Measurements from ENCODE around the gene CASKIN2. TPM values are rescaled to one million over a fixed set of nuclear protein-coding genes. Genes with fewer than 3 reads are reported as not detected.
A peak's percentile ranks its signal among the peaks of the same experiment; 100 is the strongest.

CASKIN2 gene
- total RNA-seq, 1 experiment from 2014 or later, result 40.0 TPM

DNA sequence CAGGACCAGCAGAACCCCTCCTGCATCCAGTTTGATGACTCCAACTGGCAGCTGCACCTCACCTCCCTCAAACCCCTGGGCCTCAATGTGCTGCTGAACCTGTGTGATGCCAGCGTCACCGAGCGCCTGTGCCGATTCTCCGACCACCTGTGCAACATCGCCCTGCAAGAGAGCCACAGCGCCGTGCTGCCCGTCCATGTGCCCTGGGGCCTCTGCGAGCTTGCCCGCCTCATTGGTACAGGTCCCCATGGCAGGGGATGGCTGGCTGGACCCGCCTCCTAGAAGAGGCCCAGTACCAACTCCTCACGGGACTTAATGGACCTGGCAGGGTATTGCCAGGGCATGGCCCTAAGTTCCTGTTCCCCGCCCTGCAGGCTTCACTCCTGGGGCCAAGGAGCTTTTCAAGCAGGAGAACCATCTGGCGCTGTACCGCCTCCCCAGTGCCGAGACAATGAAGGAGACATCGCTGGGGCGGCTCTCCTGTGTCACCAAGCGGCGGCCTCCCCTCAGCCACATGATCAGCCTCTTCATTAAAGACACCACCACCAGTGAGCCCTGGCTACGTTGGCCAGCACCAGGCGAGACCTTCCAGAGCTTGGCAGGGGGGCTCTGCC lies 22.7 kb downstream of the CASKIN2 start:
- intact Hi-C loops (cut with micrococcal nuclease; ENCODE audit: unreplicated experiment), result no loop called here
- ATAC-seq (no peak), DNase-seq (ENCODE audit: low read depth, low spot score) (no peak)
- TF ChIP-seq, protein P1, sequence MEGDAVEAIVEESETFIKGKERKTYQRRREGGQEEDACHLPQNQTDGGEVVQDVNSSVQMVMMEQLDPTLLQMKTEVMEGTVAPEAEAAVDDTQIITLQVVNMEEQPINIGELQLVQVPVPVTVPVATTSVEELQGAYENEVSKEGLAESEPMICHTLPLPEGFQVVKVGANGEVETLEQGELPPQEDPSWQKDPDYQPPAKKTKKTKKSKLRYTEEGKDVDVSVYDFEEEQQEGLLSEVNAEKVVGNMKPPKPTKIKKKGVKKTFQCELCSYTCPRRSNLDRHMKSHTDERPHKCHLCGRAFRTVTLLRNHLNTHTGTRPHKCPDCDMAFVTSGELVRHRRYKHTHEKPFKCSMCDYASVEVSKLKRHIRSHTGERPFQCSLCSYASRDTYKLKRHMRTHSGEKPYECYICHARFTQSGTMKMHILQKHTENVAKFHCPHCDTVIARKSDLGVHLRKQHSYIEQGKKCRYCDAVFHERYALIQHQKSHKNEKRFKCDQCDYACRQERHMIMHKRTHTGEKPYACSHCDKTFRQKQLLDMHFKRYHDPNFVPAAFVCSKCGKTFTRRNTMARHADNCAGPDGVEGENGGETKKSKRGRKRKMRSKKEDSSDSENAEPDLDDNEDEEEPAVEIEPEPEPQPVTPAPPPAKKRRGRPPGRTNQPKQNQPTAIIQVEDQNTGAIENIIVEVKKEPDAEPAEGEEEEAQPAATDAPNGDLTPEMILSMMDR (IDR thresholded peaks at IDR 0.05), result no peak
- TF ChIP-seq, protein P2, sequence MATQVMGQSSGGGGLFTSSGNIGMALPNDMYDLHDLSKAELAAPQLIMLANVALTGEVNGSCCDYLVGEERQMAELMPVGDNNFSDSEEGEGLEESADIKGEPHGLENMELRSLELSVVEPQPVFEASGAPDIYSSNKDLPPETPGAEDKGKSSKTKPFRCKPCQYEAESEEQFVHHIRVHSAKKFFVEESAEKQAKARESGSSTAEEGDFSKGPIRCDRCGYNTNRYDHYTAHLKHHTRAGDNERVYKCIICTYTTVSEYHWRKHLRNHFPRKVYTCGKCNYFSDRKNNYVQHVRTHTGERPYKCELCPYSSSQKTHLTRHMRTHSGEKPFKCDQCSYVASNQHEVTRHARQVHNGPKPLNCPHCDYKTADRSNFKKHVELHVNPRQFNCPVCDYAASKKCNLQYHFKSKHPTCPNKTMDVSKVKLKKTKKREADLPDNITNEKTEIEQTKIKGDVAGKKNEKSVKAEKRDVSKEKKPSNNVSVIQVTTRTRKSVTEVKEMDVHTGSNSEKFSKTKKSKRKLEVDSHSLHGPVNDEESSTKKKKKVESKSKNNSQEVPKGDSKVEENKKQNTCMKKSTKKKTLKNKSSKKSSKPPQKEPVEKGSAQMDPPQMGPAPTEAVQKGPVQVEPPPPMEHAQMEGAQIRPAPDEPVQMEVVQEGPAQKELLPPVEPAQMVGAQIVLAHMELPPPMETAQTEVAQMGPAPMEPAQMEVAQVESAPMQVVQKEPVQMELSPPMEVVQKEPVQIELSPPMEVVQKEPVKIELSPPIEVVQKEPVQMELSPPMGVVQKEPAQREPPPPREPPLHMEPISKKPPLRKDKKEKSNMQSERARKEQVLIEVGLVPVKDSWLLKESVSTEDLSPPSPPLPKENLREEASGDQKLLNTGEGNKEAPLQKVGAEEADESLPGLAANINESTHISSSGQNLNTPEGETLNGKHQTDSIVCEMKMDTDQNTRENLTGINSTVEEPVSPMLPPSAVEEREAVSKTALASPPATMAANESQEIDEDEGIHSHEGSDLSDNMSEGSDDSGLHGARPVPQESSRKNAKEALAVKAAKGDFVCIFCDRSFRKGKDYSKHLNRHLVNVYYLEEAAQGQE (IDR thresholded peaks at IDR 0.05; ENCODE audit: insufficient read depth in 1 of 2, low read depth in 2 of 2, low read length in 1 of 2), result no peak
- no peak for TF ChIP-seq TCF7L2 (IDR thresholded peaks at IDR 0.05; ENCODE audit: low read depth, low read length)
- no peak for TF ChIP-seq POLR2AphosphoS5 (IDR thresholded peaks at IDR 0.05; ENCODE audit: low read depth, low read length)
- no peak for TF ChIP-seq SIN3A (IDR thresholded peaks at IDR 0.05; ENCODE audit: borderline replicate concordance, insufficient read depth, low read depth, low read length)
- no peaks in the 10 kb centered on the region for H3K27me3 ChIP-seq (ENCODE audit: control insufficient read depth, insufficient read depth, low read length)
- no peak overlapping the region for H3K4me3 ChIP-seq (ENCODE audit: low read depth in 2 of 2, low read length in 2 of 2)
- no peaks in the 10 kb centered on the region for H3K9me3 ChIP-seq (ENCODE audit: control insufficient read depth, insufficient read depth, low read depth, low read length)
- H3K4me1 ChIP-seq (ENCODE audit: control insufficient read depth, insufficient read depth, low read length), result no peaks in the 10 kb centered on the region
- no peak overlapping the region for H3K27ac ChIP-seq (ENCODE audit: low read length)
- CTCF ChIA-PET, result no interaction called here
- no peaks in the 10 kb centered on the region for H3K36me3 ChIP-seq (ENCODE audit: control insufficient read depth, insufficient read depth, low read length)
- POLR2A ChIA-PET, result no interaction called here
- BruUV-seq (replicated peaks), result TSS peak; percentile 37
- in situ Hi-C loops (cut with HindIII; ENCODE audit: low pct_unique_long_range_greater_than_20kb, low sequenced_read_pairs), result no loop called here

DNA sequence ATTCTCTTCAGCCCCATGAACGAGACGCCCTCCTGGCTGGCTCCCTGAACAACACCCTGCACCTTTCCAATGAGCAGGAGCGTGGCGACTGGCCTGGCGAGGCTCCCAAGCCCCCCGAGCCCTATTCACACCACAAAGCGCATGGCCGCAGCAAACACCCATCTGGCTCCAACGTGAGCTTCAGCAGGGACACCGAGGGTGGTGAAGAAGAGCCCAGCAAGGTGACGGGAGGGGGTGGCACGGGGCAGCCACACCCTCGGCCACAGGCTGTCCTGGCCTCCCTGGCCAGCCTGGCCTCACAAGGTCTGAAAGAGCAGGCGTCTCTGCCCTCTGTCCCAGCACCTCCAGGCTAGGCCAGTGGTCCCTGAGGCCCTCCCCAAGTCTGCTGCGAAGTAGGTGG lies 23.7 kb downstream of the CASKIN2 start:
- CTCF ChIA-PET, result no interaction called here
- POLR2A ChIA-PET, result no interaction called here
- Histone ChIP-seq H3K27me3 (ENCODE audit: control insufficient read depth, insufficient read depth, low read length) (no peaks in the 10 kb centered on the region), H3K27ac (ENCODE audit: low read length) (no peak overlapping the region), H3K36me3 (ENCODE audit: control insufficient read depth, insufficient read depth, low read length) (no peaks in the 10 kb centered on the region), H3K4me3 (ENCODE audit: low read depth in 2 of 2, low read length in 2 of 2) (no peak overlapping the region), H3K4me1 (ENCODE audit: control insufficient read depth, insufficient read depth, low read length) (no peaks in the 10 kb centered on the region), H3K9me3 (ENCODE audit: control insufficient read depth, insufficient read depth, low read depth, low read length) (no peaks in the 10 kb centered on the region)
- DNase-seq (ENCODE audit: low read depth, low spot score), result no peak
- intact Hi-C loops (cut with micrococcal nuclease; ENCODE audit: unreplicated experiment), result no loop called here
- no peak for ATAC-seq
- TF ChIP-seq, protein P2 (IDR thresholded peaks at IDR 0.05; ENCODE audit: insufficient read depth in 1 of 2, low read depth in 2 of 2, low read length in 1 of 2), result no peak
- TF ChIP-seq SIN3A (IDR thresholded peaks at IDR 0.05; ENCODE audit: borderline replicate concordance, insufficient read depth, low read depth, low read length) (no peak), POLR2AphosphoS5 (IDR thresholded peaks at IDR 0.05; ENCODE audit: low read depth, low read length) (no peak), TCF7L2 (IDR thresholded peaks at IDR 0.05; ENCODE audit: low read depth, low read length) (no peak)
- TF ChIP-seq, protein P1 (IDR thresholded peaks at IDR 0.05), result no peak
- no TSS peak for BruUV-seq (replicated peaks)
- in situ Hi-C loops (cut with HindIII; ENCODE audit: low pct_unique_long_range_greater_than_20kb, low sequenced_read_pairs), result no loop called here

Data from Panc1 (cell line).